ENCODE data around the gene RPL29.

GRCh38 chr3:51975852-51976549 is 19.7 kb downstream of the RPL29 start:
- TF ChIP-seq CTCF (IDR thresholded peaks at IDR 0.05) (no peak), POLR2AphosphoS5 (IDR thresholded peaks at IDR 0.05; ENCODE audit: insufficient read depth in 1 of 2, low read depth in 1 of 2) (peak in 1 of 2 donors; percentile 19)
